MM.1S (cell line): ENCODE results near the gene SCNN1B.
"Not testable (repeated sequence)": the region's sequence is repeated elsewhere in the genome, so short reads cannot be mapped to it uniquely, and the experiment has no call there.

ENCODE experiments used
- DNase-seq: peaks from one replicate; pipeline ENCODE4 v3.0.0-alpha.2; 2015
- H2AFZ ChIP-seq: fragments of 300-600 bp; sonication (generic); 2 replicates; pipeline ENCODE4 v1.6.0; 2016; ENCODE audit warnings: antibody characterized with exemption, low read length
- H3F3A ChIP-seq: fragments of 300-600 bp; sonication (generic); 2 replicates; pipeline ENCODE4 v1.6.1; 2016; ENCODE audit warnings: mild to moderate bottlenecking, antibody characterized with exemption, low read length, moderate library complexity, mixed read lengths; ENCODE audit not compliant: insufficient read depth
- H3K27ac ChIP-seq: fragments of 300-600 bp; sonication (generic); 2 replicates; pipeline ENCODE4 v1.5.1; 2016; ENCODE audit warnings: mild to moderate bottlenecking, low read length
- H3K27me3 ChIP-seq: fragments of 300-600 bp; sonication (generic); replicated peaks from 2 replicates; pipeline ENCODE4 v1.6.0; 2016; ENCODE audit warnings: low read length; ENCODE audit not compliant: insufficient read depth
- H3K36me3 ChIP-seq: fragments of 300-600 bp; sonication (generic); replicated peaks from 2 replicates; pipeline ENCODE4 v1.6.1; 2016; ENCODE audit warnings: mild to moderate bottlenecking, low read length, mixed read lengths; ENCODE audit not compliant: insufficient read depth
- H3K4me1 ChIP-seq: fragments of 300-600 bp; sonication (generic); 2 replicates; pipeline ENCODE4 v1.6.1; 2016; ENCODE audit warnings: low read length, mixed read lengths
- H3K4me2 ChIP-seq: fragments of 300-600 bp; sonication (generic); 2 replicates; pipeline ENCODE4 v1.6.0; 2016; ENCODE audit warnings: low read depth, low read length
- H3K4me3 ChIP-seq: fragments of 300-600 bp; sonication (generic); 2 replicates; pipeline ENCODE4 v1.5.1; 2016; ENCODE audit warnings: low read length, mixed read lengths
- H3K79me2 ChIP-seq: fragments of 300-600 bp; sonication (generic); 2 replicates; pipeline ENCODE4 v1.6.1; 2016; ENCODE audit warnings: mixed run types, low read length, mixed read lengths
- H3K9ac ChIP-seq: fragments of 300-600 bp; sonication (generic); 2 replicates; pipeline ENCODE4 v1.6.1; 2016; ENCODE audit warnings: low read length, mixed read lengths
- H3K9me2 ChIP-seq: fragments of 300-600 bp; sonication (generic); replicated peaks from 2 replicates; pipeline ENCODE4 v1.6.1; 2016; ENCODE audit warnings: mild to moderate bottlenecking, low read length, mixed read lengths; ENCODE audit not compliant: insufficient read depth
- H3K9me3 ChIP-seq: fragments of 300-600 bp; sonication (generic); replicated peaks from 2 replicates; pipeline ENCODE4 v1.6.1; 2016; ENCODE audit warnings: mild to moderate bottlenecking, low read length, mixed read lengths; ENCODE audit not compliant: insufficient read depth
- H4K20me1 ChIP-seq: fragments of 300-600 bp; sonication (generic); 2 replicates; pipeline ENCODE4 v1.6.1; 2016; ENCODE audit warnings: mild to moderate bottlenecking, low read length, moderate library complexity, mixed read lengths; ENCODE audit not compliant: insufficient read depth
- CTCF ChIP-seq: fragments of 300-600 bp; sonication (generic); IDR thresholded peaks from 2 replicates; pipeline ENCODE4 v1.5.1; 2016; ENCODE audit warnings: antibody characterized with exemption, low read length, mixed read lengths
- EZH2 ChIP-seq: fragments of 300-600 bp; sonication (generic); optimal IDR thresholded peaks from 2 replicates; pipeline ENCODE3; 2017; ENCODE audit warnings: low read depth, mild to moderate bottlenecking, antibody characterized with exemption, low read length, mixed read lengths
- EZH2phosphoT487 ChIP-seq: fragments of 300-600 bp; sonication (generic); IDR thresholded peaks from 2 replicates; pipeline ENCODE4 v1.6.1; 2018; ENCODE audit warnings: antibody characterized with exemption, low read length

SCNN1B gene

GRCh38 chr16:23302045-23302956, at the start of gene SCNN1B:
Gene SCNN1B, plus strand, starts transcription at chr16:23302302. Its CDS starts 46,298 bp downstream, at chr16:23348600.
- H3K4me2 ChIP-seq: peak within 1 kb of the TSS; percentile 91
- peak; percentile 91 for DNase-seq
- H3K27ac ChIP-seq: peak within 1 kb of the TSS; percentile 61; the same call in 1 of the 2 replicates
- peak within 1 kb of the TSS; percentile 78 for H3K4me3 ChIP-seq
- TF ChIP-seq EZH2phosphoT487 (no peak), CTCF (peak; percentile 9; the same call in 1 of the 2 replicates)
- H3K9ac ChIP-seq: peak within 1 kb of the TSS; percentile 82
- no peaks in the 10 kb centered on the region for H3K9me2 ChIP-seq
- H3K27me3 ChIP-seq: no peaks in the 10 kb centered on the region
- H3K79me2 ChIP-seq: peaks cover 50% of the 10 kb centered on the region
- H3F3A ChIP-seq: peaks cover 5% of the 10 kb centered on the region; the same call in 1 of the 2 replicates
- H3K36me3 ChIP-seq: no peaks in the 10 kb centered on the region
- H4K20me1 ChIP-seq: no peaks in the 10 kb centered on the region
- H3K4me1 ChIP-seq: peaks cover 20% of the 10 kb centered on the region
- H3K9me3 ChIP-seq: no peaks in the 10 kb centered on the region
- H2AFZ ChIP-seq: peak within 1 kb of the TSS; percentile 73

- Histone ChIP-seq H3K4me2 (no peak overlapping the region), H2AFZ (no peak overlapping the region), H3K9me3 (no peaks in the 10 kb centered on the region), H3K4me3 (no peak overlapping the region), H3K27ac (no peak overlapping the region), H4K20me1 (no peaks in the 10 kb centered on the region), H3K36me3 (no peaks in the 10 kb centered on the region), H3K4me1 (no peaks in the 10 kb centered on the region), H3F3A (no peaks in the 10 kb centered on the region), H3K79me2 (no peaks in the 10 kb centered on the region), H3K9me2 (no peaks in the 10 kb centered on the region), H3K27me3 (no peaks in the 10 kb centered on the region), H3K9ac (no peak overlapping the region)
- no peak for DNase-seq
- TF ChIP-seq EZH2phosphoT487 (no peak), EZH2 (no peak), CTCF (no peak)
Measured at GRCh38 chr16:23252310-23252709, 49.8 kb upstream of the SCNN1B start.

GRCh38 chr16:23253650-23254049, 48.5 kb upstream of the SCNN1B start:
- H3K27ac ChIP-seq, H3K9ac ChIP-seq, H3K4me2 ChIP-seq, H3K79me2 ChIP-seq, H3K4me1 ChIP-seq, H4K20me1 ChIP-seq, H2AFZ ChIP-seq, H3K4me3 ChIP-seq, H3K9me3 ChIP-seq, H3F3A ChIP-seq, H3K36me3 ChIP-seq, DNase-seq, H3K9me2 ChIP-seq, H3K27me3 ChIP-seq: not testable (repeated sequence)

GRCh38 chr16:23254338-23254737, 47.8 kb upstream of the SCNN1B start:
- H3K9me2 ChIP-seq: no peaks in the 10 kb centered on the region
- H2AFZ ChIP-seq: no peak overlapping the region
- TF ChIP-seq EZH2phosphoT487: no peak
- TF ChIP-seq CTCF: no peak
- no peak for TF ChIP-seq EZH2
- DNase-seq: no peak
- H3K9me3 ChIP-seq: no peaks in the 10 kb centered on the region
- no peak overlapping the region for H3K4me2 ChIP-seq
- H3F3A ChIP-seq: no peaks in the 10 kb centered on the region
- H3K9ac ChIP-seq: no peak overlapping the region
- H3K27me3 ChIP-seq: no peaks in the 10 kb centered on the region
- H4K20me1 ChIP-seq: no peaks in the 10 kb centered on the region
- no peaks in the 10 kb centered on the region for H3K4me1 ChIP-seq
- no peak overlapping the region for H3K4me3 ChIP-seq
- no peak overlapping the region for H3K27ac ChIP-seq
- no peaks in the 10 kb centered on the region for H3K79me2 ChIP-seq
- H3K36me3 ChIP-seq: no peaks in the 10 kb centered on the region
